GM12878 (cell line): ENCODE data around the gene PET117. TPM values are rescaled to one million over a fixed set of nuclear protein-coding genes. Genes with fewer than 3 reads are reported as not detected.

ENCODE experiments used
- EED ChIP-seq: sonication (generic); IDR thresholded peaks from 2 replicates; pipeline ENCODE4 v1.6.1; 2016; ENCODE audit warnings: antibody characterized with exemption, low read depth
- NFYA ChIP-seq: IDR thresholded peaks from 2 replicates; pipeline ENCODE4 v1.6.1; 2011; ENCODE audit warnings: low read depth, mild to moderate bottlenecking, low read length, improper control_type of control experiment, borderline replicate concordance
- NFYB ChIP-seq: IDR thresholded peaks from 2 replicates; pipeline ENCODE4 v1.6.1; 2011; ENCODE audit warnings: low read depth, mild to moderate bottlenecking, low read length, improper control_type of control experiment, moderate library complexity; ENCODE audit not compliant: insufficient read depth
- PML ChIP-seq: IDR thresholded peaks from 2 replicates; pipeline ENCODE4 v1.6.1; 2012; ENCODE audit warnings: low read length, inconsistent platforms
- POLR2AphosphoS5 ChIP-seq: IDR thresholded peaks from 2 replicates; pipeline ENCODE4 v1.6.1; 2011; ENCODE audit warnings: mild to moderate bottlenecking, low read length, inconsistent platforms
- POU2F2 ChIP-seq: IDR thresholded peaks from 3 replicates; pipeline ENCODE4 v1.6.1; 2011; ENCODE audit warnings: low read depth, mild to moderate bottlenecking, low read length, borderline replicate concordance
- RFX5 ChIP-seq: IDR thresholded peaks from 2 replicates; pipeline ENCODE4 v1.6.1; 2011; ENCODE audit warnings: low read depth, low read length, improper control_type of control experiment
- RUNX3 ChIP-seq: IDR thresholded peaks from 2 replicates; pipeline ENCODE4 v1.6.1; 2012; ENCODE audit warnings: low read length, inconsistent platforms
- STAT3 ChIP-seq: IDR thresholded peaks from 2 replicates; pipeline ENCODE4 v1.6.1; 2011; ENCODE audit warnings: low read depth, low read length, improper control_type of control experiment
- polyA plus RNA-seq, 11 experiments: library from polyadenylated mRNA; depleted of rRNA in 4 of 11; unstranded in 6 of 11; stranded (reverse) in 5 of 11; fragments of >200 nt; fragmentation: Nextera tagmentation in 4 of 11; fragmentation: Illumina TruSeq in 1 of 11; extraction: Ambion mirVana in 4 of 11; extraction: Trizol in 1 of 11; gene quantifications; 1 replicate in 1 of 11; 2 replicates in 10 of 11; pipeline versions ENCODE4 v1.2.1 to v1.2.3, GENCODE V29; 2011 to 2016; ENCODE audit warnings: inconsistent platforms in 2 of 11, missing spikeins in 2 of 11, low read depth in 1 of 11
- total RNA-seq, 4 experiments: library from RNA; depleted of rRNA in 3 of 4; stranded (reverse); fragments of >200 nt in 3 of 4; fragmentation: Illumina TruSeq in 1 of 4; extraction: Trizol in 1 of 4; gene quantifications; 2 replicates each; pipeline versions ENCODE4 v1.2.1 to v1.2.3, GENCODE V29; 2013 to 2021
- TF ChIP-seq, protein P1 (sequence below): fragments of 450-650 bp; formaldehyde crosslinking; IDR thresholded peaks from 2 replicates; pipeline ENCODE4 v1.5.0; 2022; ENCODE audit warnings: mild to moderate bottlenecking, missing genetic modification characterization

The PET117 gene
- total and polyA plus RNA-seq, 10 of the 15 experiments (the other 5 are each of a cell fraction or from before 2014, with no cell fraction given): 6.0 to 20.6 (median 11.8) TPM

- TF ChIP-seq, protein P1, sequence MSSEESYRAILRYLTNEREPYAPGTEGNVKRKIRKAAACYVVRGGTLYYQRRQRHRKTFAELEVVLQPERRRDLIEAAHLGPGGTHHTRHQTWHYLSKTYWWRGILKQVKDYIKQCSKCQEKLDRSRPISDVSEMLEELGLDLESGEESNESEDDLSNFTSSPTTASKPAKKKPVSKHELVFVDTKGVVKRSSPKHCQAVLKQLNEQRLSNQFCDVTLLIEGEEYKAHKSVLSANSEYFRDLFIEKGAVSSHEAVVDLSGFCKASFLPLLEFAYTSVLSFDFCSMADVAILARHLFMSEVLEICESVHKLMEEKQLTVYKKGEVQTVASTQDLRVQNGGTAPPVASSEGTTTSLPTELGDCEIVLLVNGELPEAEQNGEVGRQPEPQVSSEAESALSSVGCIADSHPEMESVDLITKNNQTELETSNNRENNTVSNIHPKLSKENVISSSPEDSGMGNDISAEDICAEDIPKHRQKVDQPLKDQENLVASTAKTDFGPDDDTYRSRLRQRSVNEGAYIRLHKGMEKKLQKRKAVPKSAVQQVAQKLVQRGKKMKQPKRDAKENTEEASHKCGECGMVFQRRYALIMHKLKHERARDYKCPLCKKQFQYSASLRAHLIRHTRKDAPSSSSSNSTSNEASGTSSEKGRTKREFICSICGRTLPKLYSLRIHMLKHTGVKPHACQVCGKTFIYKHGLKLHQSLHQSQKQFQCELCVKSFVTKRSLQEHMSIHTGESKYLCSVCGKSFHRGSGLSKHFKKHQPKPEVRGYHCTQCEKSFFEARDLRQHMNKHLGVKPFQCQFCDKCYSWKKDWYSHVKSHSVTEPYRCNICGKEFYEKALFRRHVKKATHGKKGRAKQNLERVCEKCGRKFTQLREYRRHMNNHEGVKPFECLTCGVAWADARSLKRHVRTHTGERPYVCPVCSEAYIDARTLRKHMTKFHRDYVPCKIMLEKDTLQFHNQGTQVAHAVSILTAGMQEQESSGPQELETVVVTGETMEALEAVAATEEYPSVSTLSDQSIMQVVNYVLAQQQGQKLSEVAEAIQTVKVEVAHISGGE (CRISPR knock-in tag): no peak
- TF ChIP-seq STAT3: no peak
- TF ChIP-seq RFX5: no peak
- TF ChIP-seq POU2F2: no peak
- no peak for TF ChIP-seq RUNX3
- TF ChIP-seq NFYB: no peak
- TF ChIP-seq EED: no peak
- TF ChIP-seq POLR2AphosphoS5: no peak
- TF ChIP-seq PML: no peak
- TF ChIP-seq NFYA: no peak
Measured at GRCh38 chr20:18138639-18139583, 1.2 kb downstream of the PET117 start (continued).
